ENCODE results near the gene GAPVD1.

The GAPVD1 gene

GRCh38 chr9:125405938-125406809 is 144.5 kb downstream of the GAPVD1 start:
- no peak for DNase-seq (ENCODE audit: low read depth)

DNA sequence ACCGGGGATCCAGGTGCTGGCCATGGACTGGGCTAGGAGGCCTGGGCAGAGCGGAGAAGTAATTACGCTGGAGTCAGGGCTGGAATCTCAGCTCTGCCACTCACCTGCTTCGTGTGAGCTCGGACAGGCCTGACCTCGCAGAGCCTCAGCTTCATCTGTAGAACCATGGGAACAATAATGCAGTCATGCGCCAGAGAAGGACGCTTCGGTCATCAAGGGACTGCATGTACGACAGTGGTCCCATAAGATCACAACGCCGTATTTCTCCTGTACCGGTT is 145.1 kb downstream of the GAPVD1 start:
- no peak for DNase-seq (ENCODE audit: low read depth)

- DNase-seq (ENCODE audit: low read depth) = no peak
These were observed 145.9 kb downstream of the GAPVD1 start for GRCh38 chr9:125407432-125407973.

- no peak for DNase-seq (ENCODE audit: low read depth)
These were observed 146.6 kb downstream of the GAPVD1 start for GRCh38 chr9:125407974-125408900.

DNA sequence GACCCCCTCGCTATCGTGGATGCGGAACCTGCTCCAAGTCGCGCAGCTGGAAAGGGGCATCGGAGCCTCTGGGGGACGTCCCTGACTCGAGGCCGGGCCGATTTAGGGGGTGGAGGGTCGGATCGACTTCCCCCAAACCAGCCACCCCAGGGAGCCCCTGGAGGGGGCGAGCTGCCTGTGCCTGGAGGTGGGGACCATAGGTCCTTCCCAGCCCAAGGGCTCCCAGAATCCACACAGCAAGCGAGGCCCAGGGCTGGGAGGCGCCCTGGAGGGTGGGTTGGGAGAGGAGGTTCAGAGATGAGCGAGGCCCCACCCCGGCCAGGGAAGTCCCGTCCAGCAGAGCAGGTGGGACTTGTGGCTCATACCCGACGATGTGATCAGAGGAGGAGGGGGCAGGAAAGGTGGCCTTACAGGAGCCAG is 147.6 kb downstream of the GAPVD1 start:
- no peak for DNase-seq (ENCODE audit: low read depth)

DNA sequence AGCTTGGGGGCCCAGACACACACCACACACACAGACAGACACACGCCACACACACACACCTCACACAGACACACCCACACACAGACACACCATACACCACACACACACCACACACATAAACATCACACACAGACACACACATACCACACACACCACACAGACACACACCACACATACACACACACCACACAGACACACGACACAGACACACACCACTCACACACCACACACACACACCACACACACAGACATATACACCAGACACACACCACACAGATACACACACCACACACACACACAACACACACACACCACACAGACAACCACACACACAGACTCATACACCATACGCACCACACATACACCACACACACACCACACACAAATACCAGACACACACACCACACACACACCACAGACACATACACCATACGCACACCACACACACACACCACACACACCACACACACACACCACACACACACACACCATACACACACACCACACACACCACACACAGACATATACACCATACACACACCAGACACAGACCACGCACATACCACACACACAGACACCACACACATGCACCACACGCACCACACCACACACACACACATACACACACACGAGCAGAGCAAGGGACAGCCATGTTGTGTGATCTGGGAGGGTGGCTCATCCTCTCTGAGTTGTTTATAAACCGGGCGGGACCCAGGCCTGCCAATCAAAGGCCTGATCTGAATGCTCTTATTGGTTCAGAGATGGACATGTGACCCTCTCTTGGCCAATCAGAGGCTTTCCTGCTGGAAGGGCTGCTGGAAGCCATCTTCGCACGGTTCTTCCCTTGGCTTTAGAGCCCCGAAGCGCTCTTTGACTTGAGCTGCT is 148.3 kb downstream of the GAPVD1 start:
- DNase-seq (ENCODE audit: low read depth) = no peak

GRCh38 chr9:125410522-125410894 is 148.9 kb downstream of the GAPVD1 start:
- DNase-seq (ENCODE audit: low read depth) = no peak

GRCh38 chr9:125411171-125411756 is 149.6 kb downstream of the GAPVD1 start:
- no peak for DNase-seq (ENCODE audit: low read depth)

GRCh38 chr9:125412166-125412565 is 150.5 kb downstream of the GAPVD1 start:
- no peak for DNase-seq (ENCODE audit: low read depth)

DNA sequence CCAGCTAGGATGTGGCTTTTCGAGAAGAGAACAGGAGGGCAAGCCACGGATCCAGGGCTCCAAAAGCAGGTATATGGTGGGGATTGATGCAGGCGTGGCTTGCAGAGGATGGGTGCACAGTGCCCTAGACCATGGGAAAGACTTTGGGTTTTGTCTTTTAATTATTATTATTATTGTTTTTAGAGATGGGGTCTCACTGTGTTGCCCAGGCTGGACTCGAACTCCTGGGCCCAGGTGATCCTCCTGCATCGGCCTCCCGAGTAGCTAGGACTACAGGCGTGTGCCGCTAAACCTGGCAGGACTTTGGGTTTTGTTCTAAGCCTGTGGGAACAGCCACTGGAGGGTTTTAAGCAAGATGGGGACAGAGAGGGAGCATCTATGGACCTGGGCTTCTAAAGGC is 152.0 kb downstream of the GAPVD1 start:
- DNase-seq (ENCODE audit: low read depth) = no peak

GRCh38 chr9:125415583-125416460 is 154.2 kb downstream of the GAPVD1 start:
- DNase-seq (ENCODE audit: low read depth) = no peak

DNA sequence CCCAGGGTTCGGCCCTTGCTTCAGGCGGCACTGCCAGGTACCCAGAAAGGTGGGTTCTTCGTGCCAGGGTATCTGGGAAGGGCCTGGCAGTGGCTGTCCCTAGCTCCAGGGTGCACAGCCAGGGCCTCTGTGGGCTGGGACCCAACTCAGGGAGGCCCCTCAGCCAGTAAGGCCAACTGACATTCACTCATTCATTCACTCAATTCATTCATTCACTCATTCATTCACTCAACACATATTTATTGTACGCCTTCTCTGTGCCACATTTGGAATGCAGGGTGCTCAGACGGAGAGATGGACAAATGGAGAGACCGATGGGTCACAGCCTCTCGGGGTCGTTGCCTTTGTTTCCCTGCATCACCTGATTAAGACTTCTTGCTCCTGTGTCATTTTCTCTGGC is 154.9 kb downstream of the GAPVD1 start:
- no peak for DNase-seq (ENCODE audit: low read depth)
